HepG2 (cell line): ENCODE measurements around the gene OPRD1. TPM values are rescaled to one million over a fixed set of nuclear protein-coding genes. Genes with fewer than 3 reads are reported as not detected.
A peak's percentile ranks its signal among the peaks of the same experiment; 100 is the strongest.

ENCODE experiments used
- ATAC-seq: fragments of 200-7000 bp; cut with Tn5 transposase; 3 replicates; pipeline ENCODE4 v1.9.1; 2020; ENCODE audit warnings: mild to moderate bottlenecking, moderate library complexity
- Bru-seq: library from RNA; stranded (reverse); fragments of 400-500 nt; gene quantifications from one replicate; lab custom pipeline; 2021; lab: Mats Ljungman, UMichigan
- BruChase-seq, 2 experiments: library from RNA; stranded (reverse); fragments of 400-500 nt; gene quantifications; one replicate each; lab custom pipeline; 2021; lab: Mats Ljungman, UMichigan
- BruUV-seq: library from RNA; stranded (reverse); fragments of 400-500 nt; replicated peaks from 2 replicates; lab custom pipeline; 2021; lab: Mats Ljungman, UMichigan
- CTCF ChIA-PET: fragments of 300-600 bp; formaldehyde crosslinking; extraction: SDS; loops from one replicate; lab custom pipeline; 2021; ENCODE audit warnings: low total read pairs, inconsistent platforms, low intra/inter-chr PET ratio; lab: Yijun Ruan, JAX
- POLR2A ChIA-PET: fragments of 350-600 bp; sonication (Branson Sonifier 250); formaldehyde crosslinking; loops from one replicate; lab custom pipeline; 2020; ENCODE audit warnings: antibody characterized with exemption, inconsistent platforms; lab: Yijun Ruan, JAX
- DNase-seq: peaks from one replicate; pipeline ENCODE4 v3.0.0-alpha.2; 2015; ENCODE audit warnings: low spot score
- FAIRE-seq: peaks from 3 replicates; lab custom pipeline; 2011; peaks lifted over from hg19 to GRCh38; lab: Jason Lieb, UNC
- H2AFZ ChIP-seq: one replicate; pipeline ENCODE4 v1.6.1; 2011; ENCODE audit warnings: low read length, inconsistent platforms
- H3K27ac ChIP-seq: fragments of 300-600 bp; 3 replicates; pipeline ENCODE4 v1.8.0; 2011; ENCODE audit warnings: mixed run types, mild to moderate bottlenecking, mixed read lengths, low read length, inconsistent platforms; ENCODE audit not compliant: insufficient read depth; ENCODE audit errors: extremely low read length
- H3K27me3 ChIP-seq, 2 experiments: fragments of 200-600 bp in 1 of 2; 2 replicates in 1 of 2; 3 replicates in 1 of 2; pipeline versions ENCODE4 v1.6.0 to v1.8.0; 2011; ENCODE audit warnings: low read length in 2 of 2, mild to moderate bottlenecking in 2 of 2, moderate library complexity in 2 of 2, inconsistent platforms in 1 of 2; ENCODE audit not compliant: insufficient read depth in 2 of 2, control insufficient read depth in 1 of 2
- H3K36me3 ChIP-seq, 2 experiments: fragments of 200-600 bp in 1 of 2; replicated peaks in 1 of 2; 2 replicates in 1 of 2; 3 replicates in 1 of 2; pipeline versions ENCODE4 v1.5.1 to v1.8.0; 2011; ENCODE audit warnings: low read length in 2 of 2, inconsistent platforms in 1 of 2; ENCODE audit not compliant: insufficient read depth in 2 of 2, control insufficient read depth in 1 of 2
- H3K4me1 ChIP-seq: 2 replicates; pipeline ENCODE4 v1.5.1; 2012; ENCODE audit warnings: low read length, inconsistent platforms; ENCODE audit not compliant: insufficient read depth
- H3K4me2 ChIP-seq: 2 replicates; pipeline ENCODE4 v1.6.0; 2011; ENCODE audit warnings: low read depth, low read length, inconsistent platforms
- H3K4me3 ChIP-seq, 3 experiments: fragments of 200-600 bp in 1 of 3; sonication (generic), shearing (Covaris generic) in 1 of 3; replicated peaks in 1 of 3; 2 replicates each; pipeline ENCODE4 v1.5.1; 2011 to 2016; ENCODE audit warnings: low read length in 3 of 3, inconsistent platforms in 2 of 3, low read depth in 2 of 3, mild to moderate bottlenecking in 2 of 3, control low read depth in 1 of 3, mixed read lengths in 1 of 3; ENCODE audit not compliant: insufficient read depth in 1 of 3
- H3K79me2 ChIP-seq: one replicate; pipeline ENCODE4 v1.6.1; 2011; ENCODE audit warnings: low read length, inconsistent platforms; ENCODE audit not compliant: insufficient read depth
- H3K9ac ChIP-seq: 2 replicates; pipeline ENCODE4 v1.6.0; 2011; ENCODE audit warnings: mild to moderate bottlenecking, low read depth, low read length, inconsistent platforms; ENCODE audit not compliant: insufficient read depth
- H3K9me3 ChIP-seq: 2 replicates; pipeline ENCODE4 v1.5.1; 2012; ENCODE audit warnings: mild to moderate bottlenecking, low read length
- H4K20me1 ChIP-seq: 2 replicates; pipeline ENCODE4 v1.6.0; 2011; ENCODE audit warnings: inconsistent platforms, mild to moderate bottlenecking, low read length, moderate library complexity; ENCODE audit not compliant: insufficient read depth
- ELF3 ChIP-seq: IDR thresholded peaks from 2 replicates; pipeline ENCODE4 v1.6.1; 2016; ENCODE audit warnings: missing genetic modification reagents, missing compliant biosample characterization
- MTA1 ChIP-seq: sonication (generic); formaldehyde crosslinking; IDR thresholded peaks from 2 replicates; pipeline ENCODE4 v1.4.0; 2020; ENCODE audit warnings: missing genetic modification reagents, mild to moderate bottlenecking, borderline replicate concordance
- PTBP1 ChIP-seq: fragments of 200-400 bp; formaldehyde crosslinking; IDR thresholded peaks from 2 replicates; pipeline ENCODE4 v1.6.1; 2018; ENCODE audit warnings: low read length, low read depth; ENCODE audit not compliant: poor library complexity, severe bottlenecking
- ZNF800 ChIP-seq: sonication (generic); formaldehyde crosslinking; IDR thresholded peaks from 2 replicates; pipeline ENCODE4 v1.4.0; 2020; ENCODE audit warnings: missing genetic modification reagents
- WGBS: methylation state at CpG from one replicate; pipeline ENCODE4 v1.1.6; 2017; ENCODE audit warnings: low lambda C conversion rate; 5-methylcytosine and 5-hydroxymethylcytosine counted together
- in situ Hi-C: cut with HindIII; loops from 2 replicates; pipeline ENCODE4 v1.10.0; 2017; ENCODE audit warnings: low pct_unique_long_range_greater_than_20kb; ENCODE audit not compliant: extremely low pct_ligation_motif_present
- intact Hi-C: fragments of 100-400 bp; cut with micrococcal nuclease; formaldehyde crosslinking; loops from one replicate; pipeline ENCODE4 v1.10.0; 2022; ENCODE audit not compliant: unreplicated experiment
- long read RNA-seq, 2 experiments: library from RNA in 1 of 2; library from polyadenylated mRNA in 1 of 2; stranded (forward) in 1 of 2; unstranded in 1 of 2; transcript quantifications; one replicate each; pipeline ENCODE4 v2.0.0, GENCODE V29; 2019 to 2022
- polyA minus RNA-seq, 3 experiments: library from RNA; depleted of rRNA, polyadenylated mRNA; stranded (reverse); fragments of >200 nt; gene quantifications; 2 replicates each; pipeline ENCODE4 v1.2.3, GENCODE V29; 2011; ENCODE audit warnings: low replicate concordance in 1 of 3
- polyA plus RNA-seq, 8 experiments: library from polyadenylated mRNA; depleted of rRNA in 3 of 8; stranded (reverse) in 7 of 8; unstranded in 1 of 8; fragments of >200 nt; fragmentation: Illumina TruSeq in 4 of 8; extraction: Trizol in 4 of 8; gene quantifications; 2 replicates each; pipeline versions ENCODE4 v1.2.1 to v1.2.3, GENCODE V29; 2011 to 2016; ENCODE audit warnings: low read depth in 4 of 8, missing spikeins in 1 of 8, mixed read lengths in 1 of 8; ENCODE audit not compliant: insufficient read depth in 1 of 8
- total RNA-seq, 5 experiments: library from RNA; depleted of rRNA; stranded (reverse); fragments of >200 nt; fragmentation: Illumina TruSeq; extraction: Trizol; gene quantifications; 2 replicates each; pipeline ENCODE4 v1.2.3, GENCODE V29; 2016; ENCODE audit warnings: low read depth in 1 of 5

OPRD1 gene
- 0.02 TPM in 1 of 2 replicates, not detected in the other for total RNA-seq (2016; rRNA removed; fragmentation: Illumina TruSeq; extraction: Trizol)
- total RNA-seq (2016; cell fraction: cytosol; rRNA removed; fragmentation: Illumina TruSeq; extraction: Trizol; ENCODE audit: low read depth): not detected in 2 replicates
- 0.04 TPM in 1 of 2 replicates, not detected in the other for total RNA-seq (2016; cell fraction: insoluble cytoplasmic fraction; rRNA removed; fragmentation: Illumina TruSeq; extraction: Trizol)
- total RNA-seq (2016; cell fraction: membrane; rRNA removed; fragmentation: Illumina TruSeq; extraction: Trizol): not detected in 2 replicates
- 0.06 TPM in 1 of 2 replicates, not detected in the other for total RNA-seq (2016; cell fraction: nucleus; rRNA removed; fragmentation: Illumina TruSeq; extraction: Trizol)
- polyA plus RNA-seq (2011; rRNA removed): 0.01 and 0.03 TPM in 2 replicates
- 0.01 and 0.03 TPM in 2 replicates for polyA plus RNA-seq (2011; cell fraction: cytosol; rRNA removed)
- 0.11 and 0.14 TPM in 2 replicates for polyA plus RNA-seq (2011; cell fraction: nucleus; rRNA removed)
- 0.03 and 0.07 TPM in 2 replicates for polyA plus RNA-seq (2012)
- not detected in 2 replicates for polyA plus RNA-seq (2016; cell fraction: cytosol; fragmentation: Illumina TruSeq; extraction: Trizol; ENCODE audit: low read depth)
- not detected in 2 replicates for polyA plus RNA-seq (2016; cell fraction: insoluble cytoplasmic fraction; fragmentation: Illumina TruSeq; extraction: Trizol; ENCODE audit: low read depth)
- polyA plus RNA-seq (2016; cell fraction: membrane; fragmentation: Illumina TruSeq; extraction: Trizol; ENCODE audit: low read depth): not detected in 2 replicates
- polyA plus RNA-seq (2016; cell fraction: nucleus; fragmentation: Illumina TruSeq; extraction: Trizol; ENCODE audit: insufficient read depth, low read depth): 0.04 TPM in 2 replicates
- 0.86 TPM in 1 of 2 replicates, not detected in the other for polyA minus RNA-seq (2011; rRNA and poly(A)+ RNA removed; ENCODE audit: low replicate concordance)
- 0.10 TPM in 1 of 2 replicates, not detected in the other for polyA minus RNA-seq (2011; cell fraction: cytosol; rRNA and poly(A)+ RNA removed)
- polyA minus RNA-seq (2011; cell fraction: nucleus; rRNA and poly(A)+ RNA removed): 0.12 and 0.26 TPM in 2 replicates
- percentile 11 among the genes with signal in this experiment for Bru-seq, nascent RNA
- percentile 20 among the genes with signal in this experiment for BruChase-seq, experiment 1, labeled RNA remaining after a 6-hour chase
- BruChase-seq, experiment 2, labeled RNA remaining after a 2-hour chase: percentile 17 among the genes with signal in this experiment
- long read RNA-seq, experiment 1: 0 reads
- long read RNA-seq, experiment 2: 0 reads

GRCh38 chr1:28811766-28812668 lies at the start of gene OPRD1:
OPRD1 (plus strand) TSS chr1:28812170; CDS start chr1:28812384, 214 bp downstream.
- TF ChIP-seq MTA1 (CRISPR knock-in tag) (peak; percentile 34; the same call in 1 of the 2 replicates), ELF3 (CRISPR knock-in tag) (no peak), ZNF800 (peak; percentile 80), PTBP1 (no peak)
- Histone ChIP-seq H3K4me2 (peak within 1 kb of the TSS; percentile 52), H4K20me1 (0 out of 2 replicates have a peak, but pooled peaks cover 7% of the 10 kb centered on the region), H3K36me3 (no peaks in the 10 kb centered on the region), H3K9me3 (no peaks in the 10 kb centered on the region), H3K4me3 (peak within 1 kb of the TSS in 2 of 3 experiments; percentile 8 to 31; a peak in 4 of 6 replicates), H3K79me2 (no peaks in the 10 kb centered on the region), H3K27ac (no peak within 1 kb of the TSS), H3K4me1 (peaks cover 36% of the 10 kb centered on the region), H3K9ac (no peak within 1 kb of the TSS), H3K27me3 (peaks cover 14 to 68% of the 10 kb centered on the region in 2 experiments), H2AFZ (no peak within 1 kb of the TSS)
- ChIA-PET POLR2A (no interaction called here), CTCF (no interaction called here)
- ATAC-seq (no peak), DNase-seq (no peak), FAIRE-seq (no peak)
- in situ Hi-C loops: no loop called here
- intact Hi-C loops: no loop called here
- BruUV-seq: no TSS peak
- WGBS: 38% methylated on average over 5 of the region's 108 CpGs
